GM10248 (cell line): ENCODE measurements around the gene GGNBP2.

Experiments
- CTCF ChIA-PET: fragments of 300-600 bp; sonication (Branson Sonifier 250); formaldehyde crosslinking; extraction: SDS; loops from one replicate; lab custom pipeline; 2021; ENCODE audit warnings: antibody characterized with exemption; lab: Yijun Ruan, JAX
- POLR2A ChIA-PET: fragments of 350-650 bp; sonication (Branson Sonifier 250); formaldehyde crosslinking; extraction: SDS; loops from one replicate; lab custom pipeline; 2020; ENCODE audit warnings: antibody characterized with exemption; lab: Yijun Ruan, JAX
- DNase-seq: peaks from one replicate; pipeline ENCODE4 v3.0.0; 2012; ENCODE audit errors: extremely low spot score
- TF ChIP-seq, protein P1 (sequence below): IDR thresholded peaks from 2 replicates; pipeline ENCODE4 v1.5.1; 2012; ENCODE audit warnings: mild to moderate bottlenecking, low read depth; ENCODE audit errors: extremely low read depth, missing control alignments, control extremely low read depth

GGNBP2 gene

DNA sequence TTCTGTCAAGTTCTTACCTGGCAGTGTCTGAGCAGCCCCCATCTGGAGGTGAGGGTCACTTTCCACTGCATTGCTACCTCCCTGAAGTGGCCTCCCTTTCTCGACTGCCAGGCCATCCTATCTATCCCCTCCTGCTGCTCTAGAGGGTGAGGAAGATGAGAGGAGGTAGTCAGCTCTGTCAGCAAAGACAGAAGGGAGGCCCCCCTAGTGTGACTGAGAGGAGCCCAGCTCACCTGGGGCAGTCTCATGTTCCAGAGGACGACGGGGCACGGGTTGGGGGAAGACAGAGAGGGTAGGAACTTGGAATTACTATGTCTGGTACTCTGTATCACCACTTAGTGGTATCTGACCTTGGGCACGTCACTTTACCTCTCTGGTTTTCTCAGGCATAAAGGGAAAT is 32.1 kb upstream of the GGNBP2 start:
- CTCF ChIA-PET: no interaction called here
- POLR2A ChIA-PET: no interaction called here
- TF ChIP-seq, protein P1, sequence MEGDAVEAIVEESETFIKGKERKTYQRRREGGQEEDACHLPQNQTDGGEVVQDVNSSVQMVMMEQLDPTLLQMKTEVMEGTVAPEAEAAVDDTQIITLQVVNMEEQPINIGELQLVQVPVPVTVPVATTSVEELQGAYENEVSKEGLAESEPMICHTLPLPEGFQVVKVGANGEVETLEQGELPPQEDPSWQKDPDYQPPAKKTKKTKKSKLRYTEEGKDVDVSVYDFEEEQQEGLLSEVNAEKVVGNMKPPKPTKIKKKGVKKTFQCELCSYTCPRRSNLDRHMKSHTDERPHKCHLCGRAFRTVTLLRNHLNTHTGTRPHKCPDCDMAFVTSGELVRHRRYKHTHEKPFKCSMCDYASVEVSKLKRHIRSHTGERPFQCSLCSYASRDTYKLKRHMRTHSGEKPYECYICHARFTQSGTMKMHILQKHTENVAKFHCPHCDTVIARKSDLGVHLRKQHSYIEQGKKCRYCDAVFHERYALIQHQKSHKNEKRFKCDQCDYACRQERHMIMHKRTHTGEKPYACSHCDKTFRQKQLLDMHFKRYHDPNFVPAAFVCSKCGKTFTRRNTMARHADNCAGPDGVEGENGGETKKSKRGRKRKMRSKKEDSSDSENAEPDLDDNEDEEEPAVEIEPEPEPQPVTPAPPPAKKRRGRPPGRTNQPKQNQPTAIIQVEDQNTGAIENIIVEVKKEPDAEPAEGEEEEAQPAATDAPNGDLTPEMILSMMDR: no peak
- DNase-seq: no peak

DNA sequence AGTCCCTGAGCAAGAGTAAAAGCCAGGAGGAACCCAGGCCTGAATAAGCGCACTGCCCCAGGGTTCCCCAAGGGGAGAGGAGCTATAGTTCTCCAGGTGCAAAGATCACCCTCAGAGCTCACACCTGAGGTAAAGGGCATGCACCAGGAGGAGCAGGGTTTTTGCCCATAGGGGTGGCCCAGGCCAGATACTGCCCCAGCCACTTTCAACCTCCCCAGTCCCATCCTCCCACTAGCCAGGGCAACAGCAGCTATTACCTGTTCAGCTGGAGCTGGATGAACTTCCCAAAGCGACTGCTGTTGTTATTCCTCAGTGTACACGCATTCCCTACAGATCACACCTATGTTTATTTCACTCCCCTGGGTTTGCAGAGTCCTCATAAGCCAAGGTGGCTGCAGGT is 29.9 kb upstream of the GGNBP2 start:
- POLR2A ChIA-PET: no interaction called here

GRCh38 chr17:36515837-36516236 is 28.9 kb upstream of the GGNBP2 start:
- TF ChIP-seq, protein P1: no peak
- POLR2A ChIA-PET: interaction anchor here (0.6 kb wide), 1 partner anchor 1264 kb away, joined by 7 read pairs; no protein-coding TSS in a partner anchor
- CTCF ChIA-PET: interaction anchor here (0.6 to 1.5 kb wide), 2 partner anchors 9 to 724 kb away, joined by 3 read pairs; no protein-coding TSS in a partner anchor
- no peak for DNase-seq

More for the DNA sequence above, 29.9 kb upstream of the GGNBP2 start:
- TF ChIP-seq, protein P1: no peak
- CTCF ChIA-PET: interaction anchor here (0.8 to 1.5 kb wide), 4 partner anchors 9 to 32 kb away, joined by 3 read pairs; partner anchors contain the start of genes MYO19 and PIGW
- DNase-seq: no peak

DNA sequence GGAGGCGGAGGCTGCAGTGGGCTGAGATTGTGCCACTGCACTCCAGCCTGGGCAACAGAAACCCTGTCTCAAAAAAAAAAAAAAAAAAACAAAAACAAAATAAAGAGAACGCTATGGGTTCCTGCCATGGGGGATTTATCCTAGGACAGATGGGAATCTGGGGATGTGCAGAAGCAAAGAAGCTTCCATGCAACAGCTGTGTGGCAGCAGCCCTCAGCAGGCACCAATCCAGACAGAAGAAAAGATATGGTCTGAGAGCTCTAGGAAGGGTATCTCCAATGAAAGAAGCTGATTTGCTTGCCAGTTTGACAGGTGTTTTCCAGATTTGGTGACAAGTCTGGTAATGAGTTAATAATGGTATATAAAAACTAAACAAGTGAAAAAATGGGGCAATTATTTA is 21.6 kb upstream of the GGNBP2 start:
- TF ChIP-seq, protein P1: no peak
- POLR2A ChIA-PET: interaction anchor here (0.6 kb wide), 1 partner anchor 718 kb away, joined by 3 read pairs; no protein-coding TSS in a partner anchor
- CTCF ChIA-PET: interaction anchor here (3.3 kb wide), 1 partner anchor 11 kb away, joined by 14 read pairs; the partner anchor contains the start of genes MYO19 and PIGW
- no peak for DNase-seq

DNA sequence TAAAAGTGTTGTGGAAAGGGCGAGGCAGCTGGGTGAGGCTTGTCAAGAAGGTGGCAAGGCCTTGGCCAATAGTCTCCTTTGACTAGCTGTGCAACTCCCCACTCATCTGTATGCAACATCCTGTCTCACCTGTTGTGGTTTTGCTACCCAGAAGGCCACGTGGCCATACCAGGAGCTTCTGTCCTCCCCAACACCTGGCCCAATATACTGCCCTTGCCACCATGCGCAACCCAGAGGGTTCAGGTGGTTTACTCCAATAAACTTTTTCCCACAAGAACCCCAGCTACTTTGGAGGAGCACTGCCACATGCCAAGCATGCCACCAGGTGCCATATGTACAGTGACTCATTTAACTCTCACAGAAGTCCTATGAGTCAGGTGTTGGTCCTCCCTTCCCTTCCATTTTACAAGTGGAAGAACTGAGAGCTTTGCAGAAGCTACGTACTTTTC is 20.3 kb upstream of the GGNBP2 start:
- CTCF ChIA-PET: interaction anchor here (0.8 to 3.3 kb wide), 3 partner anchors 9 to 23 kb away, joined by 3 to 14 read pairs (median 3); partner anchors contain the start of genes MYO19 and PIGW
- POLR2A ChIA-PET: interaction anchor here (0.9 to 1.0 kb wide), 2 partner anchors 11 to 20 kb away, joined by 3 read pairs; partner anchors contain the start of gene GGNBP2
- no peak for DNase-seq
- TF ChIP-seq, protein P1: no peak

GRCh38 chr17:36525113-36525512 is 19.6 kb upstream of the GGNBP2 start:
- ChIA-PET CTCF (interaction anchor here (1.3 to 3.3 kb wide), 2 partner anchors 9 kb away, joined by 3 to 14 read pairs; partner anchors contain the start of genes MYO19 and PIGW), POLR2A (no interaction called here)
- DNase-seq: no peak
- TF ChIP-seq, protein P1: no peak
